PC-9 (cell line): ENCODE measurements around the gene MRPL55.

Experiments used
- EZH2 ChIP-seq: fragments of 200-600 bp; sonication (generic); IDR thresholded peaks from 2 replicates; pipeline ENCODE4 v1.8.0; 2017; ENCODE audit warnings: antibody characterized with exemption, low read depth
- TF ChIP-seq, protein P1 (sequence below): fragments of 200-600 bp; sonication (generic); conservative IDR thresholded peaks from 2 replicates; pipeline ENCODE4 v1.6.1; 2017; ENCODE audit warnings: mixed run types, antibody characterized with exemption, mild to moderate bottlenecking, moderate library complexity

DNA sequence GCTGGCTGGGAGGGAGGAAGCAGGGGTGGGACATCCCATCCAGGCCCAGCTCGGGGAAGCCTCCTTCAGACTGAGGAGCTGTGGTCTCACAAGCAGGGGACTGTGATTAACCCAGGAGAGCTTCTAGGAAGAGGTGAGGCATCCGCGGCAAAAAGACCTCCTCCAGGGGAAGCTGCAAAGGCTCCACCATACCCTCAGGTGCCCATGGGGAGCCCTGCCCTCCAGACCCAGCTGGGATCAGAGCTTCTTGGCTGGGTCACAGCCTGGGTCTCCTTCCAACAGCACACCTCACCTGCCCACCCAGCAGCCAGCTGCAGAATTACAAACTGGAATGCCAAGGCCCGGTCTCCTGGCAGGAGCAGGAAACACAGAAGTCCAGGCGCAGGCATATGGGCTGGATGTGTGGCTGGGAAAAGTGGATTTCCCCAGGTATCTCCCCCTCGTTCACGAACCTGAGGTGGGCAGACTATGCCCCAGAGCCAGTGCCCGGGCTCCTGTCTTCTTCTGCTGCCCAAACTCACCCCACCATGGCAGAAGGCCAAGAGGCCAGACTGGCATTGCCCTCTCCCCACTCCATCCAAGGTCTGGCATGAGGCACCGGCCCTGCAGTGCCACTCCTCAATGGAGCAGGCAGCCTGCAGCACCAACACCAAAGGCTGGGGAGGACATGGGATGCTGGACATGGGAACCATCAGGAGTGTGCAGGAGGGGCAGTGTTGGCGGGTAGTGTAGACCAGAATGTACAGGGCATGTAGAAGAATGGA is 42.0 kb downstream of the MRPL55 start:
- TF ChIP-seq, protein P1, sequence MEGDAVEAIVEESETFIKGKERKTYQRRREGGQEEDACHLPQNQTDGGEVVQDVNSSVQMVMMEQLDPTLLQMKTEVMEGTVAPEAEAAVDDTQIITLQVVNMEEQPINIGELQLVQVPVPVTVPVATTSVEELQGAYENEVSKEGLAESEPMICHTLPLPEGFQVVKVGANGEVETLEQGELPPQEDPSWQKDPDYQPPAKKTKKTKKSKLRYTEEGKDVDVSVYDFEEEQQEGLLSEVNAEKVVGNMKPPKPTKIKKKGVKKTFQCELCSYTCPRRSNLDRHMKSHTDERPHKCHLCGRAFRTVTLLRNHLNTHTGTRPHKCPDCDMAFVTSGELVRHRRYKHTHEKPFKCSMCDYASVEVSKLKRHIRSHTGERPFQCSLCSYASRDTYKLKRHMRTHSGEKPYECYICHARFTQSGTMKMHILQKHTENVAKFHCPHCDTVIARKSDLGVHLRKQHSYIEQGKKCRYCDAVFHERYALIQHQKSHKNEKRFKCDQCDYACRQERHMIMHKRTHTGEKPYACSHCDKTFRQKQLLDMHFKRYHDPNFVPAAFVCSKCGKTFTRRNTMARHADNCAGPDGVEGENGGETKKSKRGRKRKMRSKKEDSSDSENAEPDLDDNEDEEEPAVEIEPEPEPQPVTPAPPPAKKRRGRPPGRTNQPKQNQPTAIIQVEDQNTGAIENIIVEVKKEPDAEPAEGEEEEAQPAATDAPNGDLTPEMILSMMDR: no peak
- no peak for TF ChIP-seq EZH2
